BJ (cell line): ENCODE results near the gene CCDC71L. TPM values are rescaled to one million over a fixed set of nuclear protein-coding genes. Genes with fewer than 3 reads are reported as not detected.

ENCODE experiments used
- CTCF ChIA-PET: fragments of 350-600 bp; formaldehyde crosslinking; extraction: SDS; loops from one replicate; lab custom pipeline; 2021; ENCODE audit warnings: antibody characterized with exemption, inconsistent platforms; lab: Yijun Ruan, JAX
- POLR2A ChIA-PET: fragments of 300-600 bp; sonication (Branson Sonifier 250); formaldehyde crosslinking; extraction: SDS; loops from one replicate; lab custom pipeline; 2021; ENCODE audit warnings: antibody characterized with exemption; lab: Charles Lee
- DNase-seq: peaks from one replicate; pipeline ENCODE4 v3.0.0-alpha.2; 2011; ENCODE audit warnings: low read depth
- H3K27me3 ChIP-seq: 2 replicates; pipeline ENCODE4 v1.6.0; 2011; ENCODE audit warnings: low read length; ENCODE audit not compliant: control insufficient read depth, insufficient read depth
- H3K36me3 ChIP-seq: 2 replicates; pipeline ENCODE4 v1.5.1; 2011; ENCODE audit warnings: low read length; ENCODE audit not compliant: control insufficient read depth, insufficient read depth
- H3K4me3 ChIP-seq: 2 replicates; pipeline ENCODE4 v1.5.1; 2011; ENCODE audit warnings: low read depth, mild to moderate bottlenecking, control low read depth, low read length
- CTCF ChIP-seq: IDR thresholded peaks from 2 replicates; pipeline ENCODE4 v1.5.1; 2011; ENCODE audit warnings: low read depth, mild to moderate bottlenecking, control low read depth, inconsistent platforms, low read length, moderate library complexity; ENCODE audit not compliant: insufficient read depth
- polyA plus RNA-seq: library from polyadenylated mRNA; depleted of rRNA; stranded (reverse); fragments of >200 nt; gene quantifications from 2 replicates; pipeline ENCODE4 v1.2.3, GENCODE V29; 2011; rRNA removed

CCDC71L gene
- polyA plus RNA-seq, 1 experiment = 39.3 TPM

- POLR2A ChIA-PET = no interaction called here
- no peak for DNase-seq
Observed at GRCh38 chr7:106610996-106611886, 49.7 kb downstream of the CCDC71L start.

GRCh38 chr7:106609416-106609815 is 51.5 kb downstream of the CCDC71L start:
- POLR2A ChIA-PET = no interaction called here
- H3K27me3 ChIP-seq = no peaks in the 10 kb centered on the region
- no peaks in the 10 kb centered on the region for H3K36me3 ChIP-seq
- peak; percentile 50 for DNase-seq
- no peak for TF ChIP-seq CTCF
- CTCF ChIA-PET = interaction anchor here (0.7 to 1.2 kb wide), 2 partner anchors 11 to 67 kb away, joined by 3 read pairs; no protein-coding TSS in a partner anchor
- no peak overlapping the region for H3K4me3 ChIP-seq

More at GRCh38 chr7:106610996-106611886, 49.7 kb downstream of the CCDC71L start:
- no peak overlapping the region for H3K4me3 ChIP-seq
- TF ChIP-seq CTCF = no peak
- CTCF ChIA-PET = interaction anchor here (1.0 to 1.4 kb wide), 3 partner anchors 11 to 69 kb away, joined by 3 to 4 read pairs (median 3); no protein-coding TSS in a partner anchor
- H3K27me3 ChIP-seq = no peaks in the 10 kb centered on the region
- no peaks in the 10 kb centered on the region for H3K36me3 ChIP-seq

GRCh38 chr7:106608661-106609060 is 52.3 kb downstream of the CCDC71L start:
- Histone ChIP-seq H3K4me3 (no peak overlapping the region), H3K27me3 (no peaks in the 10 kb centered on the region), H3K36me3 (no peaks in the 10 kb centered on the region)
- POLR2A ChIA-PET = no interaction called here
- no peak for DNase-seq
- no peak for TF ChIP-seq CTCF
- CTCF ChIA-PET = interaction anchor here (1.2 kb wide), 1 partner anchor 10 kb away, joined by 3 read pairs; no protein-coding TSS in a partner anchor

Other genes starting within 250 kb of the CCDC71L start
- not detected in 2 replicates for gene PIK3CG, start 204.1 kb upstream of the CCDC71L start, polyA plus RNA-seq